OCI-LY1 (cell line): ENCODE measurements around the gene PRSS38.

ENCODE experiments used
- H2AFZ ChIP-seq: fragments of 200-600 bp; sonication (generic), shearing (Covaris generic); 2 replicates; pipeline ENCODE4 v1.6.0; 2014; ENCODE audit warnings: antibody characterized with exemption, mild to moderate bottlenecking, low read length
- H3F3A ChIP-seq: fragments of 200-600 bp; sonication (generic), shearing (Covaris generic); 2 replicates; pipeline ENCODE4 v1.6.0; 2014; ENCODE audit warnings: mild to moderate bottlenecking, antibody characterized with exemption, low read length, moderate library complexity; ENCODE audit not compliant: insufficient read depth
- H3K27ac ChIP-seq: fragments of 200-600 bp; sonication (generic); 2 replicates; pipeline ENCODE4 v1.5.1; 2014; ENCODE audit warnings: low read length, mixed run types, mild to moderate bottlenecking, low read depth; ENCODE audit not compliant: poor library complexity, severe bottlenecking
- H3K27me3 ChIP-seq: fragments of 200-600 bp; sonication (generic); 2 replicates; pipeline ENCODE4 v1.6.0; 2014; ENCODE audit warnings: antibody characterized with exemption, mild to moderate bottlenecking, low read length, moderate library complexity; ENCODE audit not compliant: insufficient read depth
- H3K36me3 ChIP-seq: fragments of 200-600 bp; sonication (generic); 2 replicates; pipeline ENCODE4 v1.6.1; 2014; ENCODE audit warnings: mild to moderate bottlenecking, antibody characterized with exemption, low read length, moderate library complexity, mixed read lengths; ENCODE audit not compliant: insufficient read depth
- H3K4me1 ChIP-seq: fragments of 200-600 bp; sonication (generic); 2 replicates; pipeline ENCODE4 v1.5.1; 2014; ENCODE audit warnings: mild to moderate bottlenecking, low read length, moderate library complexity; ENCODE audit not compliant: insufficient read depth, severe bottlenecking
- H3K4me2 ChIP-seq: fragments of 200-600 bp; sonication (generic), shearing (Covaris generic); 2 replicates; pipeline ENCODE4 v1.6.1; 2014; ENCODE audit warnings: low read length
- H3K4me3 ChIP-seq: fragments of 200-600 bp; sonication (generic); 2 replicates; pipeline ENCODE4 v1.5.1; 2014; ENCODE audit warnings: low read length, low read depth, mild to moderate bottlenecking, mixed read lengths; ENCODE audit not compliant: poor library complexity, severe bottlenecking
- H3K79me2 ChIP-seq: fragments of 200-600 bp; shearing (Covaris generic); 2 replicates; pipeline ENCODE4 v1.6.1; 2016; ENCODE audit warnings: mixed run types, low read length, mixed read lengths; ENCODE audit not compliant: insufficient read depth
- H3K9ac ChIP-seq: fragments of 200-600 bp; sonication (generic), shearing (Covaris generic); 2 replicates; pipeline ENCODE4 v1.6.1; 2014; ENCODE audit warnings: mild to moderate bottlenecking, low read length, mixed read lengths
- H3K9me2 ChIP-seq: fragments of 200-600 bp; sonication (generic), shearing (Covaris generic); 2 replicates; pipeline ENCODE4 v1.6.1; 2014; ENCODE audit warnings: low read depth, mild to moderate bottlenecking, low read length, mixed read lengths
- H3K9me3 ChIP-seq: fragments of 200-600 bp; shearing (Covaris generic); 2 replicates; pipeline ENCODE4 v1.6.1; 2014; ENCODE audit warnings: low read length, mixed read lengths
- H4K20me1 ChIP-seq: fragments of 200-600 bp; sonication (generic), shearing (Covaris generic); 2 replicates; pipeline ENCODE4 v1.6.0; 2016; ENCODE audit warnings: mild to moderate bottlenecking, low read length; ENCODE audit not compliant: insufficient read depth
- EZH2 ChIP-seq: fragments of 200-600 bp; sonication (generic), shearing (Covaris generic); IDR thresholded peaks from 2 replicates; pipeline ENCODE4 v1.8.0; 2017; ENCODE audit warnings: borderline replicate concordance, mixed run types, mild to moderate bottlenecking, antibody characterized with exemption, low read length, moderate library complexity, mixed read lengths
- TF ChIP-seq, protein P1 (sequence below): fragments of 200-600 bp; sonication (generic), shearing (Covaris generic); IDR thresholded peaks from 2 replicates; pipeline ENCODE4 v1.5.1; 2017; ENCODE audit warnings: mild to moderate bottlenecking, antibody characterized with exemption, low read length, moderate library complexity, mixed read lengths

PRSS38 gene

DNA sequence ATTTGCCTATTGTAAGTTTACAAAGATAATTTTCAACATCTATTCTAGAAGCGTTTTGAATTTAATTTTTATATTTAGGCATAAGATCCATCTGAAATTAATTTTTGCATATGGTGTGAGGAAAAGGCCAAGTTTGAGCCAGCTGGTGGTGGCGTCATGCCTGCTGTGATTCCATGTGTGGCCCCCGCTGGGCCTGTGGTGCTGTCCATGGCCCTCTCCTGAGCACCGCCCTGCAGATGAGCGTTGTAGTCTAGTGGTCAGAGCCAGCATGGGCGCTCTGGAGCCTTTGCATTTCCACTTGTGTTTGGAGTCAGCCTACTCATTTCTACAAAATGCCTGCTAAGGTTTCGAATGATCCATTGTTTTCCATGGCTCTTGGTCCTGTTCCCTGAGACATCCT, 22.7 kb downstream of the PRSS38 start:
- Histone ChIP-seq H3K27ac (no peak overlapping the region), H3K9me2 (no peaks in the 10 kb centered on the region), H3F3A (no peaks in the 10 kb centered on the region), H3K36me3 (no peaks in the 10 kb centered on the region), H3K9ac (no peak overlapping the region), H3K9me3 (no peaks in the 10 kb centered on the region), H3K4me1 (no peaks in the 10 kb centered on the region), H3K79me2 (no peaks in the 10 kb centered on the region), H3K4me2 (no peak overlapping the region), H4K20me1 (no peaks in the 10 kb centered on the region), H3K27me3 (no peaks in the 10 kb centered on the region), H2AFZ (no peak overlapping the region), H3K4me3 (no peak overlapping the region)
- TF ChIP-seq EZH2, result no peak
- TF ChIP-seq, protein P1, sequence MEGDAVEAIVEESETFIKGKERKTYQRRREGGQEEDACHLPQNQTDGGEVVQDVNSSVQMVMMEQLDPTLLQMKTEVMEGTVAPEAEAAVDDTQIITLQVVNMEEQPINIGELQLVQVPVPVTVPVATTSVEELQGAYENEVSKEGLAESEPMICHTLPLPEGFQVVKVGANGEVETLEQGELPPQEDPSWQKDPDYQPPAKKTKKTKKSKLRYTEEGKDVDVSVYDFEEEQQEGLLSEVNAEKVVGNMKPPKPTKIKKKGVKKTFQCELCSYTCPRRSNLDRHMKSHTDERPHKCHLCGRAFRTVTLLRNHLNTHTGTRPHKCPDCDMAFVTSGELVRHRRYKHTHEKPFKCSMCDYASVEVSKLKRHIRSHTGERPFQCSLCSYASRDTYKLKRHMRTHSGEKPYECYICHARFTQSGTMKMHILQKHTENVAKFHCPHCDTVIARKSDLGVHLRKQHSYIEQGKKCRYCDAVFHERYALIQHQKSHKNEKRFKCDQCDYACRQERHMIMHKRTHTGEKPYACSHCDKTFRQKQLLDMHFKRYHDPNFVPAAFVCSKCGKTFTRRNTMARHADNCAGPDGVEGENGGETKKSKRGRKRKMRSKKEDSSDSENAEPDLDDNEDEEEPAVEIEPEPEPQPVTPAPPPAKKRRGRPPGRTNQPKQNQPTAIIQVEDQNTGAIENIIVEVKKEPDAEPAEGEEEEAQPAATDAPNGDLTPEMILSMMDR, result no peak

DNA sequence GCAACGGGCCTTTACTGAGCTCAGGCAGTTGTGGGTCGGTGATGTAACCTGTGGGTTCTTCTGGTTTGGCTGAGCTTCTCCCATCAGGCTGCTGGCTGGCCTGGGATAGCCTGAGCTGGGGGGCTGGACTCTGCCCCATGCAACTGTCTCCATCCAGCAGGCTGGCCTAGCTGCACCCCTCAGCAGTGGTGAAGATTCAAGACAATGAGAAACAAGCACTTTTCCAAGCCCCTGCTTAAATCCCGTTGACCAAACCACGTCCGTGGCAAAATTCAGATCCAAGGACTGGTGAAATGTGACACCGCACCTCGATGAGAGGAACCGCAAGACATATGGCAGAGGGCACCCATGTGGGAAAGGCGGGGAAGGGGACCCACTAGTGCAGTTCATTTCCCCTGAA, 25.6 kb downstream of the PRSS38 start:
- H2AFZ ChIP-seq, result no peak overlapping the region
- H3K27ac ChIP-seq, result no peak overlapping the region
- no peak overlapping the region for H3K4me2 ChIP-seq
- H3K9me3 ChIP-seq, result no peaks in the 10 kb centered on the region
- TF ChIP-seq, protein P1, result no peak
- TF ChIP-seq EZH2, result no peak
- no peak overlapping the region for H3K9ac ChIP-seq
- no peaks in the 10 kb centered on the region for H3K79me2 ChIP-seq
- H3K27me3 ChIP-seq, result no peaks in the 10 kb centered on the region
- H4K20me1 ChIP-seq, result no peaks in the 10 kb centered on the region
- H3F3A ChIP-seq, result no peaks in the 10 kb centered on the region
- H3K4me1 ChIP-seq, result no peaks in the 10 kb centered on the region
- no peaks in the 10 kb centered on the region for H3K36me3 ChIP-seq
- no peaks in the 10 kb centered on the region for H3K9me2 ChIP-seq
- H3K4me3 ChIP-seq, result no peak overlapping the region

DNA sequence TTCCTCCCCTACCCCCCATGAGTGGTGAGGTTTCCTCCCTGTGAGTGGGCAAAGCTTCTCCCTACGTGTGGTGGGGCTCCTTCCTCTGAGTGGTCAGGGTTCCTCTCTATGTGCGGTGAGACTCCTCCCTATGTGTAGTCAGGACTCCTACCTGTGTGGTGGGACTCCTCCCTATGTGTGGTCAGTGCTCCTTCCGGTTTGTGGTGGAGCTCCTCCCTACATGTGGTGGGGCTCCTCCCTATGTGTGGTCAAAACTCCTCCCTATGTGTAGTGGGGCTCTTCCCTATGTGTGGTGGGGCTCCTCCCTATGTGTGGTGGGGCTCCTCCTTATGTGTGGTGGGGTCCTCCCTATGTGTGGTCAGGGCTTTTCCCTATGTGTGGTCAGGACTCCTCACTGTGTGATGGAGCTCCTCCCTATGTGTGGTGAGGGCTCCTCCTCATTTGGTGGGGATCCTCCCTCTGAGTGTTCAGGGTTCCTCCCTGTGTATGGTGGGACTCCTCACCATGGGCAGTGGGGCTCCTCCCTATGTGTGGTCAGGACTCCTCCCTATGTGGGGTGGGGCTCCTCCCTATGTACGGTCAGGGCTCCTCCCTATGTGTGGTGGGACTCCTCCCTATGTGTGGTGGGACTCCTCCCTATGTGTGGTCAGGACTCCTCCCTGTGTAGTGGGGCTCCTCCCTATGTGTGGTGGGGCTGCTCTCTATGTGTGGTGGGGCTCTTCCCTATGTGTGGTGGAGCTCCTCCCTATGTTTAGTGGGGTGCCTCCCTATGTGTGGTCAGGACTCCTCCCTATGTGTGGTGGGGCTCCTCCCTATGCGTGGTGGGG, 29.1 kb downstream of the PRSS38 start:
- Histone ChIP-seq H3K4me3 (no peak overlapping the region), H3K79me2 (no peaks in the 10 kb centered on the region), H3K4me1 (no peaks in the 10 kb centered on the region), H3K9me2 (no peaks in the 10 kb centered on the region), H3K36me3 (no peaks in the 10 kb centered on the region), H3K27ac (no peak overlapping the region), H2AFZ (no peak overlapping the region), H3K9me3 (no peaks in the 10 kb centered on the region), H3K4me2 (no peak overlapping the region), H3K9ac (no peak overlapping the region), H4K20me1 (no peaks in the 10 kb centered on the region), H3K27me3 (no peaks in the 10 kb centered on the region), H3F3A (no peaks in the 10 kb centered on the region)
- TF ChIP-seq EZH2, result no peak
- TF ChIP-seq, protein P1, result no peak
